HG02852 (cell line): ENCODE measurements around the gene NAIF1.
A peak's percentile ranks its signal among the peaks of the same experiment; 100 is the strongest.

Source experiments
- ATAC-seq: cut with Tn5 transposase; IDR thresholded peaks from one replicate; pipeline ENCODE4 v1.9.1; 2021; ENCODE audit warnings: mild to moderate bottlenecking, moderate library complexity; ENCODE audit not compliant: unreplicated experiment

Gene NAIF1

DNA sequence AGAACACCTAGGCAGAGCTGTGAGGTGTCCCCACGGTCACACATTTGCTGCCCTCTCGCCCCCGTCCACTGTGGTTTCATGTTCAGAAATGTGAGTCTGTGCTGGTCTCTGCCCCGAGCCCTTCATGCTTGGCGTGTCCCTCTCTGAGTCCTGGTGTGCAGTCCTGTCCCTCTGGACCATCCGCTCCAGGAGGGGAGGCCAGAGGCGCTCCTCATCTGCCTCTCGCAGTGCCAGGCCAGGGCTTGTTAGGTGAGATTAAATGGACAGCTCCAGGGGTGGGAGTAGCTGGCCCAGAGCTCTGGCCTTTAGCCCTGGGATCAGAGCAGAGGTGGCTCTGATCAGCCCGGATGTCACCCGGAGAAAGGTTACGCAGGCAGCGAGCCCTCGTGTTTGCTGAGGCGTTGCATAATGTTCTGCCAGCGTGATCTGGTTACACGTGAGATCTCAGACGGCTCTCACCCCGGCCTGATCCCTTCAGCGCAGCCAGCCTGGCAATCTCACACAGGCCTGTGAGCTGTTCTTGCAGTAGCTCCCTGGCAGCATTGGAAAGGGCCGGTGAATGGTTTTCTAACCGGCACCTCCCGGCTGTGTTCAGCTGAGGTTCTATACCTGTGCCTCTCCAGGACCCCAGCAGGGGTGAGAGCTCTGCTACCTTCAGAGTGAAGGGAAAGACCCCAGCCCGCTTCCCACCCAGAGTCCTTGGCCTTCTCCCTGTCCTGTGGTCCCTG, 35.9 kb upstream of the NAIF1 start:
- no peak for ATAC-seq

DNA sequence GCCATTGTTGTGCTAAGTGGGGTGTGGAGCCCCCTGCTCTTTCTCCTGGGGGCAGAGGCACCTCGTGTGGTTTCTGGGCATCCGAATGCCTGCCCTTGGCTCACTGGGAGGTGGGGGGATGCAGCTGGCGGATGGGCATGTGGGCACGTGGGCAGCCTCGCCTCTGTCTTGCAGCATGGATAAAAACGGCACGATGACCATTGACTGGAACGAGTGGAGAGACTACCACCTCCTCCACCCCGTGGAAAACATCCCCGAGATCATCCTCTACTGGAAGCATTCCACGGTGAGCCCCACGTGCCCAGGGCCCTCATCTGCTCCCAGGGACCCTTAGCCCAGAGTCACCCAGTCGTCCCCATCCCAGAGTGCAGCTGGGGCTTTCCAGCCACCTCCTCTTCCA, 35.1 kb upstream of the NAIF1 start:
- ATAC-seq, result no peak

DNA sequence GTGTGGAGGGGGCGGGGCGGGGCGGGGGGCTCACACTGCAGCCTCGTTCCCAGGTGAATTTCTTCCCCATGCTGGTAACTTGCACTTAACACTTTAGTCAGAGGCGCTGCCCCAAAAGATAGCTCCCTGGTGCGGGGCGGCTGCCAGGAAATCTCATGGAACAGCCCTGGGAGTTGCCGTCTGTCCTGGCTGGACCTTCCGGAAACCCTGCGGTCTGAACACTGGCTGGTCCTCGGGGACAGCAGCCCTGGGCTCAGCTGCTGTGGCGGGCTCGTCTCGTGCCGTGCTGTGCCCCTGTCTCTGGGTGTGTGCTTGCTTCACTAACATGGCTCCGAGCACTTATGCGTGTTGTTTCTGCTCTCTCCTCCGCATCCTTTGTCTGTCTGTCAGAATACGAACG, 34.6 kb upstream of the NAIF1 start:
- no peak for ATAC-seq

DNA sequence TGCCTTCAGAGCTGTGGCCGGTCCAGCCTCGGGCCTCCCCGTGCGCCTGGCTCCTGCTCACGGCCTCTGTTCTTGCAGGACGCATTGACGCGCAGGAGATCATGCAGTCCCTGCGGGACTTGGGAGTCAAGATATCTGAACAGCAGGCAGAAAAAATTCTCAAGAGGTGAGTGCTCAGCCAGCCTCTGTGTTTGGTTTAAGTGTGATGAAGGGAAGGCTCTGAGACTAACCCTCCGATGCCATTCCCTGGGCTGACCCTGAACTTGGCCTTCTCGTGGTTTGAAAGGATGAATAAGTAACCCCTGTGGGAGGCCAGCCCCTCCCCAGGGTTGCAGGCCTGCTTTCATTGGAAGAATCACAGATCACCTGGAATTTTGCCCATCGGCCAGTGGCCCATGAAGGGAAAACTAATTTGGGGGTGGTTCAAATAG, 34.1 kb upstream of the NAIF1 start:
- no peak for ATAC-seq

DNA sequence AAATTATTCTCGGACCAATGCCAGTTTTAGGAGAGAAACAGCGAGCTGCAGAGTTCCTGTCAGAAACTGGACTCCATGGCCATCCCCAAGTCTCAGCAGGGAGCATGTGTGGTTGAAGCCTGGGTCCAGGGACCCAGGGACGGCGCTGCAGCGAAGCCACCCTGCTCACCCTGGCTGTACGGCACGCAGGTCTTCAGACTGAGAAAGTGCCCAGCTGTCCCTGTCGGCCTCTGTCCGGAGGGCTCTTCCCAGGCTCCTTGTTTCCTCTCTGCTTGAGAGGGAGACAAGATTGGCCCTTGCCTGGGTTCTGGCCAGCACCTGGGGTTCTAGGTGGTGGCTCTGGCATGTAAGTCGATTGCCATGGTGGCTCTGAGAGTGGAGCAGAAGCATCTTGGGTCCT, 33.5 kb upstream of the NAIF1 start:
- no peak for ATAC-seq

DNA sequence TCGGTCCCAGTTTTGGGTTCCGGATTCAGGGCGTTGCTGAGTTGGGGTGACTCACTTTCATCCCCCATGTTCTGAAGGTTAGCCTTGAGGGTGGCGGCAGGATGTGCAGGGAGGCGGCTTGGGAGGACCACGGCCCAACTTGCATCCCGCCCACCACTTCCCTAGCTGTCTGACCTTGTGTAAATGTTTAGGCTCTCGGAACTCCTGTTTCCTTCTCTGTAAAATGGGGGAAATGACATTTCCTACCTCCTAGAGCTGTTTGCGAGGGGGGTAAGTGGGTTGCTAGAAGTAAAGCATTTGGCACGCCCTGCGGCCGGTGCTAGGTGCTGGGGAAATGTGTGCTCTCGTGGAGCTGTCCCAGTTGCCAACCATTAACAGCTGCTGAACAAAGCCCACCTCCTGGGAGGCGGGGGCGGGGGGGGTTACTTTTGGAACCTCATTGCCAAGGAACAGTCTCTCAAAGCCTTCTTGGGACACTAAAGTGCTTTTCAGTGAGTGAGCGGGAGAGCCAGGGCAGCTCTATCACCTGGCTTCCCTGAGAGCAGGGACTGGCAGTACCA, 32.9 kb upstream of the NAIF1 start:
- no peak for ATAC-seq

DNA sequence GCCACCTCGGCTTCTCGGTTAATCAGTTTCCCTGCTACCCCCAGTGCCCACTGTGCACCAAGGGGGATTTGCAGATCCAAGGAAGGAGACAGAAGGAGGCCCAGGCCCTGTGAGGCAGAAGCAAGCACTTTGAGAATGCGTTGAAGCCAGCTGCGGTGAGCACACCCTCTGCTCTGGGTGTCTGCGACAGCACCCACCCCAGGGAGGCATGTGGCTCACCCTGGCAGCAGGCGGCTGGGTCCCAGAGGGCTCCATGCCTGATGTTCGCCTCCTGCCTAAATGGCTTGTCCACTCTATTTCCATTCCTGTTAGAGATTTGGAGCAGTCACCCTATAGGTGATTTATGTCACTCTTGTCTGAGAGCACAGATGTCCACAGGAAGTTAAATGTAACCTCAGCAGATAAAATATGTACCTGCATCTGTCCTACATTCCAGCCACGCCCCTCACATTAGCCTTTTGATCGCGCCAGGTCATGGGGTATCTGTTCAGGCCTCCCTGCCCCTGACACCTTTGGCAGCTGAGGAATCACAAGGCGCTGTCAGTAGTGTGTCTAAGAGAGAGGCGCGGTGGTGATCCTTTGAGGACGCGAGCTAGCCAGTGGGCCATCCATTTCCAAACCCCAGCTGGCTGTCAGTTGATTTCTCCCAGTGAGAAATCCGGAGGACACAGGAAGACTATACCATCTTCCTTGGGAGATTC, 32.3 kb upstream of the NAIF1 start:
- ATAC-seq, result no peak

DNA sequence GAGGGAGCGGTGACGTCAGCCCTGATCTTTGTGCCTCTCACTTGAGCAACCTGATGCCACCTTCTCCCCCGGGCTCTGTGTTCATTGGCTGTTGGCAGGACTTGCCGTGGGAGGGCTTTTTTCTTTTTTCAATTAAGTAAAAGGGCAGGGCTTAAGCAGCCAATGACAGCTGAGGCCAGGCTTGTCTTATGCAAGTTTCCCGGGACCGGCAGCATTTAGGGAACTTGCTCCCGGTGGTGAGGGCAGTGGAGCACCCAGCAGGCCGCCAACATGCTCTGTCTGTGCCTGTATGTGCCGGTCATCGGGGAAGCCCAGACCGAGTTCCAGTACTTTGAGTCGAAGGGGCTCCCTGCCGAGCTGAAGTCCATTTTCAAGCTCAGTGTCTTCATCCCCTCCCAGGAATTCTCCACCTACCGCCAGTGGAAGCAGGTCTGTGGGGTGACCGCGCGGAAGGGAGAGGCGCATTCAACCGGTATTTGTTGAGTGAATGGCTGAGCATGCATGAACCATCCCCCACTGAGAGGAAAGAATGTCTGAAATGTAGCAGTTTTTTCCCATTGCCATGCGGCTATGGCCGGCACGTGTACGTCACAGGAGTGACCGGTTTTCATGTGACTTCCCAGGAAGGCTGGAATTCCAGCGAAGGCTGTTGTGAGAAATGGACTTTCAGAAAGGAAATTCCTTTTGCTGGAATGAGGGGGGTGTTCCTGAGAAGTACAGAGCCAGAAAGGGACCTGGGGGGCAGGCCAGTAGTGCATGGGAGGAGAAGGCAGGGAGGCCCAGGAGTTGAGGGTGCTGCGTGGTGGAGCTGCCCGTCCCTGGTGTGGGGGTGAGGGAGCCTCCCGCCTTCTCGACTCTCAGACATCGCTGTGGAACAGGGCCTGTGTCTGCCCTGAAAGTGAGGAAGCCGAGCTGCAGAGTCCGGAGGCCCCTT, 31.4 kb upstream of the NAIF1 start:
- ATAC-seq, result no peak

DNA sequence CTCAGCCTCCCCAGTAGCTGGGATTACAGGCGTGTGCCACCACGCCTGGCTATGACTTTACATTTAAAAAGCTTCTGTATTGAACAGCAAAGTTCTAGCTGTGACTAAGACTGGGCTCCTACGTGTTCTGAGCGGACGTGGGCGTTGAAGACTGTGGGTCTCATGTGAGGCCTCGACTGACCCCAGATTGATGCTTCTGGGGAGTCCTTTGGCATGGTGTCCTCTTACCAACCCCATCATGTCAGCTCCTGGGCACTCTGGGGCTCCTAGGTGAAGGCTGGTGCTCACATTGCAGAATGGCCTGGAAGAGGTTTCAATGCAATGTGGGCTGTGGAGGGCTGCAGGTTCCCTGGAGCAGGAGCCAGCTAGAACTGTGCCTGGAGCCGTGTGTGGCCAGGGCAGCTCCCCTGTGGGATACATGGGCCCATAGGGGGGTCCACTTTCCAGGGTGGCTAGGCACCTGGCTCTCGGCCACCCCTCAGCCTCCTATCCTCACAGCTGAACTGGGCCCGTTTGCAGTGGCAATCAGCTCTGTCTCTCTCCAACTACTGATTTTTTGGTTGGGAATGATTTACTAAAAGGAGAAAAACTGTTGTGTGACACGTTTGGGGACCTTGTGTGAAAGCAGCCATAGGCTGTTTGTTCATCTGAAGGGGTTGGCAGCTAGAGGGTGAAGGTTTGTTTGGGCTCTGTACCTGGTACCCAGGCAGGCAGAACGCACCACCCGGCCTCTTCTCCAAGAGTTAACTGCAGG, 30.6 kb upstream of the NAIF1 start:
- ATAC-seq, result no peak

DNA sequence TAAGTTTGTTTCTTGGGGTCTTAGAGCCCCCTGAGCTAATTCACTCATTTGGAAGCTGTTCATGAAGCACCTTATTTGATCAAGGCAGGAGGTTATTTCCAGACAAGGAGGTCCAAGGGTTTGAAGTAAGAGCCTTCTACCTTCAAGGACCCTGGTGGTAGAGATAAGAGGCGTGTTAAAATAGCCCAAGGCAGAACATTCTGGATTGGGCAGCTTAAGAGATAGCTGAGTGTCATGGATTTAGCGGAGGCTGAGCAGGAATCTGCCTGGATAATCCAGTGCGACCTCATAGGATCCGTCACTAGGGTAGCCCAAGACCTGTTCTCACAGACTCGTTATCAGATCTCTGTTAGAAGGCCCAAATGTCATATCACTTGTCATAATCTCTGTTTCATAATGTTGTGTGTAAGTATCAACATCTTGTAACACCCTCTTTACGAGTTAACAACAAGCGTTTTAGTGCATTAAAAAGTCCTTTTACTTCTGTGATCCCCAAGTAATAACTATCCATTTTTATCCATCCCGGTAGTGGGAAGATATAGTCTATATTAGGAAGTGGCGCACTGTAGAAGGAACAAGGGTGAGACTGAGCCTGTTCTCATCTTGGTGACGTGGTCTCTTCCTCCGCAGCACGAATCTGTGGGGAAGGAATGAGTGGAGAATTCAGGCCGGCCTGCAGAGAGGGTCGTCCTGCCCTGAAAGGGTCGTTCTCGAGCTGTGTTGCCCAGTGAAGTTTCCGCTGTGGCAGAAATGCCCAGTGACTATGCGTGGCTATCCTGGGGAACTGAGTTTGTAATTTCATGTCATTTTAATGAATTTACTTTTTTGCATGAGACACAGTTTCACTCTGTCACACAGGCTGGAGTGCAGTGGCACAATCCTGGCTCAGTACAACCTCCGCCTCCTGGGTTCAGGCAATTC, 29.8 kb upstream of the NAIF1 start:
- ATAC-seq, result no peak

DNA sequence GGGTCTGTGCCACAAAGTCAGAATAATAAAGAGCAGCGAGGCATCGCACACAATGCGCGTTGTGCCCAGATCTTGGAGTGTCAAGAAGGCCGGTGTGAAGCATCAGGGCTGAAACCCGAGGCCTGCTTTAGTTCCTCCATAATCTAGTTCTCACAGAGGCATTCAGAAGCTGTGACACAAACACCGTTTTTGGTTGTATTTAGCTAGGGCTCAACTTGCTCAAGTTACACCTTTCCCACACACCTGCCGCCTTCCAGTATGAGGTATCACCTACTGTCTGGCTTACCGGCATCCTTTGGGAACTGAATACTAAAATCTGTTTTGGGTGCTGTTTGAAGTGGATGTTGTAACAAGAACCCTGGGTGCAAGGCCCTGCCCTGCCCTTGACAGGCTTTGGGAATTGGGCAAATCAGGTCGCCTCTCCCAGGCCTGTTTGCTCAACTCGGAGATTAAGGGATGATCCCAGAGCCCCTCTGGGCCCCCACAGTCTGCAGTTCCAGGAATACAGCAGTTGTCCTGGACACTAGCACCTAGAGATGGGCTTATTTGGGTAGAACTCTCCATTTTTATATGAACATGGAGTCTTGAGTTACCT, 27.9 kb upstream of the NAIF1 start:
- ATAC-seq, result no peak

DNA sequence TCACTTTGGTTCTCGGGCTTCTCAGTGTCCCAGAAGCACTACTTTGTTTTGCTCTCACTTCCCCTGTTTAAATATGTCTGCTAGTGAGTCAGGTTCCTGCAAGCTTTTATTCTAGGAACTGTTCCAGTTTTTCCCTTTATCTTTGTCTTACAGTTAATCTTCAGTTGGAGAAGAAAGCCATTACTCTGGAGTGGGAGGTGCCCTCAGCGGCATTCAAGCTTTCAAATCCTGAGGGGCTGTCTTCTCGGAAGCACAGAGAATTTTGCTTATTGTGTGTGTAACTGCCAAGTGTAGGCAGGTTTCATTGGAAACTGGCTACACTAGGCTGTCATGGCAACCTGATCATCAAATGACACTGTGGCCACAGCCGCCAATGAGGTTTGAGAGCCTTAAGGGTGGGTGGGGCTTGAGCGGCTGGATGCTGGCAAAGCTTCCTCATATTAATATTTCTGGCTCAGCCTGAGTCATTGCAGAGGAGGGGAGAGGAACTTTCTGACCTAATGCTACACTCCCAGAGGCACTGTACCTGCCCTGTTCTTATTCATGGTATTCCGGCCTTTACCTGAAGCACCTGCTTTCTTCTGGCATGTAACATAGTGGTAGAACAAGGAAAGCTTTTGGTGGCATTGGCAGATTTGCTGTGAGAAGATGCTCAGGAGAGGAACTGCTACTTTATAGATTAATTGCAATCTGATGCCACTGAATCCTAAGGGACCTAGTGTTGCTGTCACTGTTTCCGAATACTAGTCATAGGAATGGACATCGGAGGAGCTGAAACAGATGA, 27.2 kb upstream of the NAIF1 start:
- peak; percentile 91 for ATAC-seq

DNA sequence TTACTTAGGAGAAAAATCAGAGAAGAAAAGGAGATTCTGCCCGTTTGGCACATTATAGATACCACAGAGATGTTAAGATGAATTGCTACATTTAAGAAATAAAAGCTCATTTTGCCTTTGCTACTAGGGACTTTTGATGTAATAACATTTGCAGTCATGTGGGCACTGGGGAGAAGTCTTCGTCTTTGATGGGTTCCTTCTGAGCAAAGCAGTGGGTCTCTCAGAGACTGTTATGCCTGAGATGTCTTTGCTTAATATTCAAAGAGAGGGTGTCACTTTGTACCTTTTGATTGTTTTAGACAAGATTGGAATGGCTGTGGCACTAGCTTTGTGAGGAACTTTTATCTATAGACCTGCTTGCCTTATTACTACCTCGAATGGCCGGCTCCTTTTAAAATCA, 25.9 kb upstream of the NAIF1 start:
- no peak for ATAC-seq

DNA sequence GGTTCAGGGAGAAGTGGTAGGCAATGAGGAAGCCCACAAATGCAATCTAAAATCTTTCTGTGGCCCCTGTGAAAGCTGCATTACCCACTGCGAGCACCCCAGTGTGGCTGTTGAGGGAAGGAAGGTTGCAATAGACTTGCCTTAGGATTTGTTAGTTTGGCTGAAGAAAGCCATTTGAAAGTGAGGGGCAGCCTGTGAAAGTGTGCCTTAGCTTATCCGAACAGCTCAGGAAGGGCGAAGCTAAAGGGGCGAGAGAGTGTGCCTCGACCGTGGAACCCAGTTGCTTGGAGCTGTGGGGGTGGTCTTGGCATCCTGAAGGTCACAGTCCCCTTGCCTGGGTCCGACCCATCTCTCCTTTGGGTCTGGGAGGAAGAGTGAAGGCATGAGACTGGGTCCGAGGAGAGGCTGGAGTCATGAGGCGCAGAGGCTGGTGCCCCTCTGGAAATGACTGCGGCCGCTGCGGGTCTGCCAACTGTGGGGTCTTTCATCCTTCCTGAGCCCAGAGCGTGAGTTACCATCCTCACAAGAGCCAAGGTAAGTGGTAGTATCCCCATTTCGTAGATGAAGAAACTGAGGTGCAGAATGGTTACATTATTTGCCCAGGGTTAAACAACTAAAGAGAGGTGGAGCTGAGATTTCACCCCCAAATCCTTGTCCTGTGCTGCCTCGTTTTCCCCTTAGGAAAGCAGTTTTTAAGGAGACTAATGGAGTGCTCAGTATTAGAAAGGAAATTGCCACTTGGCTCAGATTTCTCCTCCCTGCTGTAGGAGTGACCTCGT, 25.3 kb upstream of the NAIF1 start:
- no peak for ATAC-seq

DNA sequence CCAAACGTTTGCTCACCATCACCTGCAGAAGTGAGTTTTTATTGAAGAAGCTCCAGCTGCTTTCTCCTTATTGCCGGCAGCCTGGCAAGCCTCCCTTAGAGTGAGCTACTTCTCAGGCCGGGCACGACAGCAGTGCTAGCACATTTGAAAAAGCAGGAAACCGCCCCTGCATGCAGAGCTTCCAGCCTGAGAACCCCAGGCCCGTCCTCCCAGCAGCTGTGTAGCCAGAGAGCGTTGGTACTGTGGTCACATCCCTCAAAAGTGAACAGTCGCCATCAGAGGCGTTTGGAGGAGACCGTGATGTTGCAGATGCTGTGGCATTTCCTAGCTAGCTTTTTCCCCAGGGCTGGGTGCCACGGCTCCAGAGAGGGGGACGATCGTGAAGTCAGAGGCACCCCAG, 24.5 kb upstream of the NAIF1 start:
- no peak for ATAC-seq

DNA sequence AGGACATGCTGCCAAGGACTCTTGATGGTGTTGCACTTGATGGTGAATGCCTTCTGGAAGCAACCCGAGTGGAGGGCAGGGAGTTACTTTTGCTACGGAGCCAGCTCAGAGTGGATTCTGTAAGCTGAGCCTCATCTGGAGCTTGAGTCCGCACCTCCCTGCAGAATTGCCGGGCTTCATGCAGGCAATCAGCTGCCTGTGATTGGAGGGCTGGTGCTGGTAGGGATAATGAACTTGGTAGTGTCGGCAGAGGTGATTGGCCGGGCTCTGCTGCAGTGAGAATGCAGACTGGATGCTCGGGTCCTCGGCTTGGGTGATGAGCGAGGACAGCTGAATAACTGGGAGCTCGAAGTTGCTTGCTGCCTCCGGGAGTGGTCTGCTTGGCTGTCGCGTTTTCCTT, 24.0 kb upstream of the NAIF1 start:
- no peak for ATAC-seq

DNA sequence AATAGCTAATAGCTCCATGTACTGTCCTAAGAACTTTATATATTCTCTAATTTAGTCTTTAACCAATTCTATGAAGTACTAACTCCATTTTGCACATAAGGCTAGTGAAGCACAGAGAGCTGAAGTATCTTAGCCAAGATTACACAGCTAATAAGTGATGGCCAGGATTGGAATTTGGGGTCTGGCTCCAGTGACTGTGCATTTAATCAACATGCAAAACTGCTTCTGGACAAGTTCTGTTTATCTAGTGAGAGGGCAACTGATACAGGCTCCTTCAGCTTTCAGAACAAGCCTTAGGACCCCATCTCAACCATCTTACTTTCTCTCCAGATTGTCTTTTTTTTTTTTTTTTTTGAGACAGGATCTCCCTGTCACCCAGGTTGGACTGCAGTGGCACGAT, 22.2 kb upstream of the NAIF1 start:
- ATAC-seq, result no peak
